IMR-90 (cell line): ENCODE results near the gene EVPL. TPM values are rescaled to one million over a fixed set of nuclear protein-coding genes. Genes with fewer than 3 reads are reported as not detected.

Source experiments
- ATAC-seq: fragments of 200-7000 bp; cut with Tn5 transposase; 2 replicates; pipeline ENCODE4 v1.9.1; 2020; ENCODE audit warnings: low read depth, mild to moderate bottlenecking, moderate library complexity
- BruUV-seq: library from RNA; stranded (reverse); fragments of 400-500 nt; replicated peaks from 2 replicates; lab custom pipeline; 2021; lab: Mats Ljungman, UMichigan
- CTCF ChIA-PET: fragments of 300-600 bp; formaldehyde crosslinking; extraction: SDS; loops from one replicate; lab custom pipeline; 2021; ENCODE audit warnings: antibody characterized with exemption; lab: Yijun Ruan, JAX
- POLR2A ChIA-PET: fragments of 300-600 bp; sonication (Branson Sonifier 250); formaldehyde crosslinking; loops from one replicate; lab custom pipeline; 2022; ENCODE audit warnings: antibody characterized with exemption; ENCODE audit not compliant: unreplicated experiment; lab: Charles Lee
- DNase-seq: peaks from one replicate; pipeline ENCODE4 v3.0.0; 2013
- H2AFZ ChIP-seq: replicated peaks from 2 replicates; pipeline ENCODE3; 2013; ENCODE audit warnings: low read length, mild to moderate bottlenecking; ENCODE audit not compliant: poor library complexity
- H2AK5ac ChIP-seq: 2 replicates; pipeline ENCODE4 v1.6.1; 2013; ENCODE audit warnings: low read depth, low read length, inconsistent platforms
- H2AK9ac ChIP-seq: replicated peaks from 2 replicates; pipeline ENCODE3; 2013; ENCODE audit warnings: mild to moderate bottlenecking, low read depth, low read length, moderate library complexity; ENCODE audit not compliant: poor library complexity
- H2BK120ac ChIP-seq: 2 replicates; pipeline ENCODE4 v1.6.1; 2013; ENCODE audit warnings: low read depth, low read length, inconsistent platforms
- H2BK15ac ChIP-seq: 3 replicates; pipeline ENCODE4 v1.6.1; 2013; ENCODE audit warnings: low read depth, low read length, inconsistent platforms
- H2BK20ac ChIP-seq: 2 replicates; pipeline ENCODE4 v1.6.1; 2013; ENCODE audit warnings: low read depth, mild to moderate bottlenecking, inconsistent platforms, low read length, moderate library complexity
- H2BK5ac ChIP-seq: 2 replicates; pipeline ENCODE4 v1.6.1; 2013; ENCODE audit warnings: mild to moderate bottlenecking, low read depth, low read length, inconsistent platforms; ENCODE audit not compliant: poor library complexity, severe bottlenecking
- H3K14ac ChIP-seq: replicated peaks from 2 replicates; pipeline ENCODE4 v1.6.1; 2013; ENCODE audit warnings: low read depth, low read length, inconsistent platforms
- H3K18ac ChIP-seq: 2 replicates; pipeline ENCODE4 v1.6.1; 2013; ENCODE audit warnings: low read depth, low read length, control low read depth
- H3K23ac ChIP-seq: 2 replicates; pipeline ENCODE4 v1.6.1; 2013; ENCODE audit warnings: low read depth, low read length, inconsistent platforms
- H3K27ac ChIP-seq: 2 replicates; pipeline ENCODE4 v1.5.1; 2013; ENCODE audit warnings: mild to moderate bottlenecking, control low read depth, low read length; ENCODE audit not compliant: insufficient read depth
- H3K27me3 ChIP-seq: 2 replicates; pipeline ENCODE4 v1.6.1; 2013; ENCODE audit warnings: low read length; ENCODE audit not compliant: control insufficient read depth, insufficient read depth
- H3K36me3 ChIP-seq: 2 replicates; pipeline ENCODE4 v1.6.1; 2013; ENCODE audit warnings: low read length, mixed read lengths; ENCODE audit not compliant: control insufficient read depth, insufficient read depth
- H3K4ac ChIP-seq: 2 replicates; pipeline ENCODE4 v1.6.1; 2013; ENCODE audit warnings: low read depth, low read length, inconsistent platforms
- H3K4me1 ChIP-seq: 2 replicates; pipeline ENCODE4 v1.6.1; 2013; ENCODE audit warnings: low read length, mixed read lengths; ENCODE audit not compliant: control insufficient read depth, insufficient read depth
- H3K4me2 ChIP-seq: 2 replicates; pipeline ENCODE4 v1.6.1; 2013; ENCODE audit warnings: low read depth, mild to moderate bottlenecking, control low read depth, low read length, moderate library complexity
- H3K4me3 ChIP-seq: 2 replicates; pipeline ENCODE4 v1.5.1; 2013; ENCODE audit warnings: low read depth, mild to moderate bottlenecking, control low read depth, low read length, moderate library complexity; ENCODE audit not compliant: insufficient read depth
- H3K56ac ChIP-seq: 2 replicates; pipeline ENCODE4 v1.6.1; 2013; ENCODE audit warnings: low read length, inconsistent platforms; ENCODE audit not compliant: insufficient read depth; ENCODE audit errors: extremely low read depth
- H3K79me1 ChIP-seq, 2 experiments: 2 replicates each; pipeline ENCODE4 v1.6.1; 2013; ENCODE audit warnings: low read length in 2 of 2, inconsistent platforms in 1 of 2, low read depth in 1 of 2
- H3K9ac ChIP-seq: 2 replicates; pipeline ENCODE4 v1.6.1; 2013; ENCODE audit warnings: low read depth, low read length, control low read depth
- H3K9me1 ChIP-seq: 2 replicates; pipeline ENCODE4 v1.6.1; 2013; ENCODE audit warnings: low read length, inconsistent platforms; ENCODE audit not compliant: insufficient read depth
- H3K9me3 ChIP-seq: 2 replicates; pipeline ENCODE4 v1.6.1; 2013; ENCODE audit warnings: low read length; ENCODE audit not compliant: control insufficient read depth, insufficient read depth
- H4K20me1 ChIP-seq: 2 replicates; pipeline ENCODE4 v1.6.1; 2013; ENCODE audit warnings: low read length, inconsistent platforms; ENCODE audit not compliant: insufficient read depth
- H4K5ac ChIP-seq: 2 replicates; pipeline ENCODE4 v1.6.1; 2013; ENCODE audit warnings: mild to moderate bottlenecking, low read depth, low read length, control low read depth
- H4K8ac ChIP-seq, 2 experiments: 2 replicates each; pipeline ENCODE4 v1.6.1; 2013; ENCODE audit warnings: low read depth in 2 of 2, low read length in 2 of 2, control low read depth in 1 of 2, inconsistent platforms in 1 of 2
- H4K91ac ChIP-seq: 2 replicates; pipeline ENCODE4 v1.6.1; 2013; ENCODE audit warnings: low read depth, low read length, inconsistent platforms; ENCODE audit not compliant: insufficient read depth
- CEBPB ChIP-seq: IDR thresholded peaks from 2 replicates; pipeline ENCODE4 v1.6.1; 2012; ENCODE audit warnings: low read depth, low read length, improper control_type of control experiment
- CHD1 ChIP-seq: IDR thresholded peaks from 2 replicates; pipeline ENCODE4 v1.6.1; 2012; ENCODE audit warnings: low read depth, low read length, improper control_type of control experiment
- ELK1 ChIP-seq: fragments of 150-350 bp; IDR thresholded peaks from 2 replicates; pipeline ENCODE4 v1.6.1; 2016; ENCODE audit warnings: low read depth, mild to moderate bottlenecking, low read length, moderate library complexity, borderline replicate concordance
- FOS ChIP-seq: fragments of 150-350 bp; IDR thresholded peaks from 2 replicates; pipeline ENCODE4 v1.6.1; 2016; ENCODE audit warnings: low read depth, low read length
- NFE2L2 ChIP-seq: fragments of 150-350 bp; IDR thresholded peaks from 2 replicates; pipeline ENCODE4 v1.6.1; 2016; ENCODE audit warnings: low read depth, mild to moderate bottlenecking, low read length
- RAD21 ChIP-seq: IDR thresholded peaks from 2 replicates; pipeline ENCODE4 v1.6.1; 2012; ENCODE audit warnings: low read length, improper control_type of control experiment
- RCOR1 ChIP-seq: IDR thresholded peaks from 2 replicates; pipeline ENCODE4 v1.6.1; 2012; ENCODE audit warnings: mild to moderate bottlenecking, low read length, improper control_type of control experiment; ENCODE audit not compliant: insufficient replicate concordance
- RFX5 ChIP-seq: IDR thresholded peaks from 2 replicates; pipeline ENCODE4 v1.8.0; 2012; ENCODE audit warnings: low read depth, mild to moderate bottlenecking, low read length, moderate library complexity
- SMC3 ChIP-seq: fragments of 150-350 bp; IDR thresholded peaks from 2 replicates; pipeline ENCODE4 v1.6.1; 2016; ENCODE audit warnings: low read depth, mild to moderate bottlenecking, antibody characterized with exemption, low read length, moderate library complexity
- USF2 ChIP-seq: fragments of 150-350 bp; IDR thresholded peaks from 2 replicates; pipeline ENCODE4 v1.6.1; 2017; ENCODE audit warnings: mild to moderate bottlenecking, antibody characterized with exemption, low read length, low read depth
- WGBS, 2 experiments: methylation state at CpG; one replicate each; pipeline versions ENCODE4 v1.1.5 to v1.1.7; 2013; ENCODE audit warnings: missing lambda C conversion rate in 2 of 2; ENCODE audit not compliant: insufficient read length in 1 of 2; ENCODE audit errors: extremely low coverage in 2 of 2; 5-methylcytosine and 5-hydroxymethylcytosine counted together
- dilution Hi-C: fragments of 300-500 bp; cut with HindIII; formaldehyde crosslinking; loops from one replicate; pipeline ENCODE4 v1.14.3; 2018; ENCODE audit warnings: low sequenced_read_pairs; ENCODE audit not compliant: unreplicated experiment
- in situ Hi-C: fragments of 300-500 bp; cut with MboI; formaldehyde crosslinking; loops from 3 replicates; pipeline ENCODE4 v1.14.3; 2019; ENCODE audit warnings: low sequenced_read_pairs, inconsistent platforms, mixed read lengths
- intact Hi-C: fragments of 100-400 bp; cut with micrococcal nuclease; formaldehyde crosslinking; loops from 2 replicates; pipeline ENCODE4 v1.10.0; 2022
- polyA plus RNA-seq, 3 experiments: library from polyadenylated mRNA; depleted of rRNA; stranded (reverse); fragments of >200 nt; gene quantifications; 2 replicates each; pipeline ENCODE4 v1.2.3, GENCODE V29; 2012; ENCODE audit warnings: low replicate concordance in 1 of 3
- total RNA-seq: library from RNA; depleted of rRNA; stranded (reverse); fragments of >200 nt; gene quantifications from 2 replicates; pipeline ENCODE4 v1.2.3, GENCODE V29; 2012

EVPL gene
- total and polyA plus RNA-seq, 2 of the 4 experiments (the other 2 are of a cell fraction) = not detected

GRCh38 chr17:76018340-76018680 lies 8.8 kb downstream of the EVPL start:
- DNase-seq (no peak), ATAC-seq (no peak)
- Histone ChIP-seq H3K56ac (no peak overlapping the region), H3K36me3 (no peaks in the 10 kb centered on the region), H2AFZ (no peak overlapping the region), H3K9me1 (no peaks in the 10 kb centered on the region), H2BK15ac (no peak overlapping the region), H4K8ac (no peak overlapping the region), H3K18ac (no peak overlapping the region), H3K4me3 (no peak overlapping the region), H3K79me1 (no peaks in the 10 kb centered on the region), H2BK20ac (no peak overlapping the region), H2BK5ac (no peak overlapping the region), H3K23ac (no peak overlapping the region), H3K4me1 (peaks cover 7% of the 10 kb centered on the region), H3K4me2 (no peak overlapping the region), H4K5ac (no peak overlapping the region), H4K91ac (no peak overlapping the region), H2AK5ac (no peak overlapping the region), H2BK120ac (no peak overlapping the region), H3K9ac (no peak overlapping the region), H3K4ac (no peak overlapping the region), H3K14ac (no peak overlapping the region), H2AK9ac (peak overlapping the region; percentile 5), H3K27ac (no peak overlapping the region), H3K9me3 (no peaks in the 10 kb centered on the region), H4K20me1 (no peaks in the 10 kb centered on the region), H3K27me3 (peaks cover 32% of the 10 kb centered on the region)
- 70% methylated on average over 7 of the region's 11 CpGs; no CpG with 5 or more reads in 1 of the 2 experiments for WGBS, 2 experiments
- in situ Hi-C loops = loop anchor here (10.0 kb wide), 1 partner anchor 276 kb away; no protein-coding TSS in a partner anchor
- no peak for TF ChIP-seq SMC3
- TF ChIP-seq FOS = no peak
- TF ChIP-seq RFX5 = no peak
- no peak for TF ChIP-seq RAD21
- no peak for TF ChIP-seq CHD1
- no peak for TF ChIP-seq USF2
- TF ChIP-seq CEBPB = no peak
- TF ChIP-seq RCOR1 = no peak
- no peak for TF ChIP-seq ELK1
- no peak for TF ChIP-seq NFE2L2
- intact Hi-C loops = no loop called here
- BruUV-seq = no TSS peak
- dilution Hi-C loops = no loop called here
- CTCF ChIA-PET = no interaction called here
- POLR2A ChIA-PET = interaction anchor here (0.6 kb wide), 1 partner anchor 268 kb away, joined by 12 read pairs; no protein-coding TSS in a partner anchor
